OCI-LY3 (cell line): Measurements from ENCODE around the gene NMT1.

Experiments used
- H2AFZ ChIP-seq: fragments of 200-600, 300-600 bp; shearing (Covaris generic); 2 replicates; pipeline ENCODE4 v1.6.0; 2014; ENCODE audit warnings: antibody characterized with exemption, low read depth, low read length
- H3K27ac ChIP-seq: fragments of 200-600, 300-600 bp; sonication (generic); 2 replicates; pipeline ENCODE4 v1.5.1; 2014; ENCODE audit warnings: mild to moderate bottlenecking, low read length, moderate library complexity, mixed read lengths
- H3K27me3 ChIP-seq: fragments of 200-600, 300-600 bp; sonication (generic); 2 replicates; pipeline ENCODE4 v1.6.1; 2014; ENCODE audit warnings: low read depth, low read length, mixed read lengths
- H3K36me3 ChIP-seq: fragments of 200-600, 300-600 bp; sonication (generic); replicated peaks from 2 replicates; pipeline ENCODE3; 2014; ENCODE audit warnings: low read depth, low read length, mixed read lengths
- H3K4me1 ChIP-seq: fragments of 300-600, 200-600 bp; sonication (generic); 2 replicates; pipeline ENCODE4 v1.6.1; 2014; ENCODE audit warnings: low read length, mixed read lengths
- H3K4me2 ChIP-seq: fragments of 200-600, 300-600 bp; sonication (generic); 2 replicates; pipeline ENCODE4 v1.6.1; 2014; ENCODE audit warnings: low read length, mixed read lengths
- H3K4me3 ChIP-seq: fragments of 300-600, 200-600 bp; sonication (generic); 2 replicates; pipeline ENCODE4 v1.5.1; 2014; ENCODE audit warnings: antibody characterized with exemption, mild to moderate bottlenecking, low read length, moderate library complexity
- H3K79me2 ChIP-seq: fragments of 300-600, 200-600 bp; shearing (Covaris generic); 2 replicates; pipeline ENCODE4 v1.6.1; 2014; ENCODE audit warnings: mild to moderate bottlenecking, low read length, mixed read lengths
- H3K9ac ChIP-seq: fragments of 300-600, 200-600 bp; shearing (Covaris generic); 2 replicates; pipeline ENCODE4 v1.6.0; 2014; ENCODE audit warnings: mild to moderate bottlenecking, low read length, moderate library complexity
- H3K9me3 ChIP-seq: fragments of 200-600, 300-600 bp; shearing (Covaris generic); 2 replicates; pipeline ENCODE4 v1.6.1; 2014; ENCODE audit warnings: low read length, mixed read lengths; ENCODE audit not compliant: insufficient read depth
- H4K20me1 ChIP-seq: fragments of 200-600, 300-600 bp; sonication (generic); 2 replicates; pipeline ENCODE4 v1.6.1; 2016; ENCODE audit warnings: low read length, mixed read lengths; ENCODE audit not compliant: insufficient read depth
- CTCF ChIP-seq: fragments of 200-600, 300-600 bp; sonication (generic); IDR thresholded peaks from 2 replicates; pipeline ENCODE4 v1.5.1; 2014; ENCODE audit warnings: antibody characterized with exemption, low read length, low read depth
- EZH2phosphoT487 ChIP-seq: fragments of 200-600 bp; shearing (Covaris generic); IDR thresholded peaks from 2 replicates; pipeline ENCODE4 v1.6.1; 2018; ENCODE audit warnings: antibody characterized with exemption, mixed run types, low read depth

The NMT1 gene

GRCh38 chr17:45029758-45030423 lies 31.2 kb upstream of the NMT1 start:
- no peaks in the 10 kb centered on the region for H3K27me3 ChIP-seq
- no peaks in the 10 kb centered on the region for H3K9me3 ChIP-seq
- H3K4me1 ChIP-seq: peaks cover 29% of the 10 kb centered on the region
- no peaks in the 10 kb centered on the region for H4K20me1 ChIP-seq
- H3K36me3 ChIP-seq: peaks cover 4% of the 10 kb centered on the region
- H3K27ac ChIP-seq: no peak overlapping the region
- no peak overlapping the region; the same call in 1 of the 2 replicates for H3K4me3 ChIP-seq
- TF ChIP-seq CTCF (no peak), EZH2phosphoT487 (no peak)
- no peaks in the 10 kb centered on the region for H3K79me2 ChIP-seq
- H3K4me2 ChIP-seq: peak overlapping the region; percentile 56
- H2AFZ ChIP-seq: no peak overlapping the region
- H3K9ac ChIP-seq: 0 out of 2 replicates have a peak overlapping the region, but pooled peaks have one; percentile 16

- H3K79me2 ChIP-seq: no peaks in the 10 kb centered on the region
- H4K20me1 ChIP-seq: no peaks in the 10 kb centered on the region
- H3K9ac ChIP-seq: no peak overlapping the region
- peaks cover 4% of the 10 kb centered on the region for H3K36me3 ChIP-seq
- no peak overlapping the region for H3K27ac ChIP-seq
- H3K9me3 ChIP-seq: no peaks in the 10 kb centered on the region
- H3K27me3 ChIP-seq: no peaks in the 10 kb centered on the region
- TF ChIP-seq CTCF (no peak), EZH2phosphoT487 (no peak)
- no peak overlapping the region for H3K4me3 ChIP-seq
- peaks cover 29% of the 10 kb centered on the region for H3K4me1 ChIP-seq
- H2AFZ ChIP-seq: no peak overlapping the region
- no peak overlapping the region for H3K4me2 ChIP-seq
These were observed 30.4 kb upstream of the NMT1 start for GRCh38 chr17:45030733-45031132.

GRCh38 chr17:45031231-45032173 lies 29.6 kb upstream of the NMT1 start:
- Histone ChIP-seq H3K4me2 (no peak overlapping the region), H4K20me1 (no peaks in the 10 kb centered on the region), H3K27ac (no peak overlapping the region), H3K79me2 (no peaks in the 10 kb centered on the region), H3K27me3 (no peaks in the 10 kb centered on the region), H3K9ac (no peak overlapping the region), H3K9me3 (no peaks in the 10 kb centered on the region), H3K4me3 (no peak overlapping the region), H3K36me3 (peaks cover 3% of the 10 kb centered on the region), H2AFZ (no peak overlapping the region), H3K4me1 (peaks cover 29% of the 10 kb centered on the region)
- no peak for TF ChIP-seq EZH2phosphoT487
- no peak for TF ChIP-seq CTCF

- no peak overlapping the region for H3K4me3 ChIP-seq
- TF ChIP-seq CTCF (no peak), EZH2phosphoT487 (no peak)
- H3K36me3 ChIP-seq: no peaks in the 10 kb centered on the region
- H3K9ac ChIP-seq: no peak overlapping the region
- no peak overlapping the region for H3K27ac ChIP-seq
- no peaks in the 10 kb centered on the region for H3K9me3 ChIP-seq
- H3K4me1 ChIP-seq: peaks cover 29% of the 10 kb centered on the region
- H4K20me1 ChIP-seq: no peaks in the 10 kb centered on the region
- no peaks in the 10 kb centered on the region for H3K27me3 ChIP-seq
- no peak overlapping the region for H3K4me2 ChIP-seq
- H3K79me2 ChIP-seq: no peaks in the 10 kb centered on the region
- no peak overlapping the region for H2AFZ ChIP-seq
These were observed 29.0 kb upstream of the NMT1 start for GRCh38 chr17:45032174-45032541.
